LNCAP (cell line): Measurements from ENCODE around the gene LPP.

Experiments
- TF ChIP-seq, protein P1 (sequence below): fragments of 450-650 bp; IDR thresholded peaks from 2 replicates; pipeline ENCODE4 v1.5.1; 2017; ENCODE audit warnings: mild to moderate bottlenecking

Gene LPP

DNA sequence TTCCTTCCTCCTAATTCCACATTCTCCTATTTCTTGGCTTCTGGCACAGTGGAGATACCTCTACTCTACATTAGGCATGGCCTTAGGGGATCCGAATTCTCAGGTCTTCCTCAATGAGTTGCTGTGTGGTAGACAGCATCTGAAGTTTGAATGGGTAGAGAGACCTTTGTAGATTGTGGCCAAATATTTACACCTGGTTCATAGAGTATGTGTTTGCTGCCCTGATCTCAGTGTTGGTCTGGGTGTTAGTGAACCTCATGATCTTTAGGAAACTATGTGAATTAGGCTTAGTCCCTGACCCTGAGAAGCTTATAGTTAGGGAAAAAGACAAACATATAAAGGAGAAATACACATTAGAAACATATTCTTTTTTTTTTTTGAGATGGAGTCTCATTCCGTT lies 75.8 kb downstream of the LPP start:
- TF ChIP-seq, protein P1, sequence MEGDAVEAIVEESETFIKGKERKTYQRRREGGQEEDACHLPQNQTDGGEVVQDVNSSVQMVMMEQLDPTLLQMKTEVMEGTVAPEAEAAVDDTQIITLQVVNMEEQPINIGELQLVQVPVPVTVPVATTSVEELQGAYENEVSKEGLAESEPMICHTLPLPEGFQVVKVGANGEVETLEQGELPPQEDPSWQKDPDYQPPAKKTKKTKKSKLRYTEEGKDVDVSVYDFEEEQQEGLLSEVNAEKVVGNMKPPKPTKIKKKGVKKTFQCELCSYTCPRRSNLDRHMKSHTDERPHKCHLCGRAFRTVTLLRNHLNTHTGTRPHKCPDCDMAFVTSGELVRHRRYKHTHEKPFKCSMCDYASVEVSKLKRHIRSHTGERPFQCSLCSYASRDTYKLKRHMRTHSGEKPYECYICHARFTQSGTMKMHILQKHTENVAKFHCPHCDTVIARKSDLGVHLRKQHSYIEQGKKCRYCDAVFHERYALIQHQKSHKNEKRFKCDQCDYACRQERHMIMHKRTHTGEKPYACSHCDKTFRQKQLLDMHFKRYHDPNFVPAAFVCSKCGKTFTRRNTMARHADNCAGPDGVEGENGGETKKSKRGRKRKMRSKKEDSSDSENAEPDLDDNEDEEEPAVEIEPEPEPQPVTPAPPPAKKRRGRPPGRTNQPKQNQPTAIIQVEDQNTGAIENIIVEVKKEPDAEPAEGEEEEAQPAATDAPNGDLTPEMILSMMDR, result no peak

DNA sequence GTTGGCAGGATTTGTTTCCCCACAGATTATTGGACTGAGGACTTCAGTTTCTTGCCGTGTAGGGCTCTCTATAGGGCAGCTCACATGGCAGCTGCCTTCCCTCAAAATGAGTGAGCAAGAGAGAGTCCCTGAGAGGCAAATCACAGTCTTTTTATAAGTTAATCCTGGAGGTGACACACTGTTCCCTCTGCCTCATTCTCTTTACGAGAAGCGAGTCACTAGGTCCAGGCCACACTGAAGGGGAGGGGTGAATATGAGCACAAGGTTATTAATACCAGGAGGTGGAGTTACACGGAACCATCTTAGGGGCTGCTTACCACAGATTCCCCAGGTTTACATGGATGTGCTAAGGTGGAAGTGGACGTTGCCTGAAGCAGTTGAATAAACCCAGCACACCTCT lies 77.0 kb downstream of the LPP start:
- TF ChIP-seq, protein P1, result no peak

DNA sequence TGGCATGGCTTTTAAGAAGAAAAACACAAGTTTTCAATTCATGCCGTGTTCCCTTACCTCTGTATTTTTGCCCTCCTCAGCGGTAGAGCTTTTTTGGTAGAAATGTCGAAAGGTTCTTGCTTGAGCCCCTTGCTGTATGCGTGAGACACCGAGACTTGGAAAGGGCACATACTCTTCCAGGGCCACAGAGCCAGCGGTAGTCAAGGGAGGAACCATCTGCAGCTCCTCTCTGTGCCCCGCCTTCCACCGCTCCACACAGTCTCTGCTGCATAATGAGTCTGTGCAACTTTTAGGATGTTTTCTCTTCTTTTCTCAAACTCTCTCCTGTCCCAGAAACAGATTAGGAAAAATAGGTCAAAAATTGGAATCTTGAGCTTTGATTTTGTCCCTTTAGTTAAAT lies 77.5 kb downstream of the LPP start:
- TF ChIP-seq, protein P1, result no peak

DNA sequence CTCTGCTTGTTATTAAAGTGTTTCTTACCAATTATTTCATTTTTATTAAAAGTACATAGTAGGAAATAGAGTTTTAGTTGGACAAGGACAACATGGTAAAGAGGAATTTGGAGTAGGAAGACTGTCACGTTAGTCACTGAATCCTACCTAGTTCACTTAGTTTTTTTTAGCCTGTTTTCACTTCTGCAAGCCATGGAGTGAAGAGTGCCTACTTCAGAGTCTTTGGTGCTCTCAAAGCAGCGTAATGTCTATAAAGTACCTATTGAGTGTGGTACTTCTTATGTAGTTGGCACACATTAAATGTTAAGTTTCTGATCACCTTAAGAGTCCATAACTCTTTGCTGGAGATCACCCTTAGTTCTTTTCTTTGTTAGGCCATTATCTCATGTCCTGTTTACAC lies 78.7 kb downstream of the LPP start:
- TF ChIP-seq, protein P1, result no peak

DNA sequence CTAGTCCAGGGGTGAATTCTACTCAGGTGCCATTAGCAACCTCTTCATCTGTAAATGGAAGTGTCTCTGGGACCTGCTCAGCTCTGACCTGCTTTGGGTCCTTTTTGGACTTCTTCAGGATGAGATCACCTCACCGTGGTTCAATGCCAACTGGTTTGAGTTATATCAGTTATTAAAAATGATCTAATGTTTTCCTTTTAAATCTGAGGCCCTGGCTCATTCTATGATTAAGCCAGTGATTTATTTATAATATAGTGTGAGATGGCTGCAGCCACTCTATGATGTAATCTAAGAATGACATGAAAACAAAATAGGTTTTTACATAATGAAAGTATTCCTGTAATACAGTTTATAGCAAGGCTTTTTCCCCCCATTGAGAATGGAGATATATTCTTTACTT lies 79.4 kb downstream of the LPP start:
- TF ChIP-seq, protein P1, result no peak

DNA sequence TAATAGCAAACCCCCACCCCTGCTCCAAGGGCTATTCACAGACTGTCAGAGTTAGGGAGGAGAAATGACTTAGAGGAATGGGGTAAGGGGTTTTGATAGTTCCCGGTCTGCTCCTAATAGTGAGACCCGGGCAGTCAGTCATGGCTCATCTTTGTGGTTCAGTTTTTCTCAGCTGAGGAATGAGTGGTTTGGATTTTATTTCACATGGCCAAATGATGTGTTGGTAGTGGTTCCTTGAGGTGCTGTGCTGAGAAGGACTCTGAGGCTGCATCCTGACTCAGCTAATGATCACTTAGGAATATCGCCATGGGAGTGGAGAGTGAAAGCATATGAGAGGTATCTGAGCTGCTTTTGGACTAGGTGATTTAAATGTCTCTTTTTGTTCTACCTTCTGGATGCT lies 80.2 kb downstream of the LPP start:
- TF ChIP-seq, protein P1, result no peak

DNA sequence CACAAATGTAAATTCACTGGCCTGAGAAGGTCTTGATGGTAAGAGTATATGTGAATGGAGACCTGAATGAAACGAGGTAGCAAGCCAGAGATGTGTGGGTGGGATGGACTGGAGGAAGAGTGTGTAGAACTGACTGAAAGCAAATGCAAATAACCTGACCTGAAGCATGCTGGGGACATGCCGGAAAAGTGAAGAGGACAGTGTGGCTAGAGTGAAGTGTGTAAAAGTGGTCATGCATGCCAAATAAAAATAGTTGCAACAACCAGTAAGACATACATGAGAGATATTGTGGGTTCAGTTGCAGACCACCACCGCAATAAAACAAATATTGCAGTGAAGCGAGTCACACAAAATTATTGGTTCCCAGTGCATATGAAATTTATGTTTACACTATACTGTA lies 82.3 kb downstream of the LPP start:
- TF ChIP-seq, protein P1, result no peak

DNA sequence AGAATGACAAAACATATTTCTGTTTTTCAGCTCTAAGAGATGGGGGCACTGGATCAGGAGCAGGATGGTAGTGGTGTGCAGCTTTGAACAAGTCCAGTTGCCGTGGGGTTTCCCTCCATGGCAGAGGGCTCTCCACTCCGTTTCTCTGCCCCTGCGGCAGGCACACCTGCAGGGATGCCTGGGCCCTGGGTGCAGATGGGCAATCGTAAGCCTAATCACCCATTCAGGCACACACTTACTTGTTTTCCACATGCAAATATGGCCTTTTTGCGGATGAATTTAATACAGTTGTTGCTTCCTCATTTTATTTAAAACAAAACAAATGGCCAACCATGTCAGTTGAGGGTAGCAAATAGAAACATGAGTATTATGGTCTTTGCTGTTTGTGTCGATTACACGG lies 85.1 kb downstream of the LPP start:
- TF ChIP-seq, protein P1, result no peak
